Bone marrow (tissue), 2 donors: ENCODE measurements around the gene RAB3GAP2.
"Not testable (repeated sequence)": the region's sequence is repeated elsewhere in the genome, so short reads cannot be mapped to it uniquely, and the experiment has no call there.

Source experiments
- DNase-seq, 2 donors: peaks; one replicate each; lab custom pipeline; 2025; lab: John Stamatoyannopoulos, UW

RAB3GAP2 gene

GRCh38 chr1:220236278-220236677 is 36.0 kb downstream of the RAB3GAP2 start:
- DNase-seq = not testable (repeated sequence)

- DNase-seq = no peak
Measured at GRCh38 chr1:220235462-220235861, 36.8 kb downstream of the RAB3GAP2 start.

GRCh38 chr1:220233927-220234326 is 38.3 kb downstream of the RAB3GAP2 start:
- DNase-seq = no peak

GRCh38 chr1:220229771-220230170 is 42.5 kb downstream of the RAB3GAP2 start:
- no peak for DNase-seq

GRCh38 chr1:220227393-220227792 is 44.9 kb downstream of the RAB3GAP2 start:
- DNase-seq = no peak

- DNase-seq = no peak
Measured at GRCh38 chr1:220226752-220227151, 45.5 kb downstream of the RAB3GAP2 start.

- DNase-seq = no peak
Measured at GRCh38 chr1:220225957-220226356, 46.3 kb downstream of the RAB3GAP2 start.

- DNase-seq = no peak
Measured at GRCh38 chr1:220224611-220225124, 47.6 kb downstream of the RAB3GAP2 start.

- DNase-seq = no peak
Measured at GRCh38 chr1:220224033-220224432, 48.2 kb downstream of the RAB3GAP2 start.

GRCh38 chr1:220222939-220223338 is 49.3 kb downstream of the RAB3GAP2 start:
- DNase-seq = no peak

GRCh38 chr1:220221670-220222069 is 50.6 kb downstream of the RAB3GAP2 start:
- DNase-seq = no peak

- no peak for DNase-seq
Measured at GRCh38 chr1:220221269-220221668, 51.0 kb downstream of the RAB3GAP2 start.

- DNase-seq = not testable (repeated sequence)
Measured at GRCh38 chr1:220220699-220221040, 51.6 kb downstream of the RAB3GAP2 start.

GRCh38 chr1:220219865-220220698 is 52.2 kb downstream of the RAB3GAP2 start:
- no peak for DNase-seq

GRCh38 chr1:220219136-220219442 is 53.2 kb downstream of the RAB3GAP2 start:
- DNase-seq = no peak

- peak in 1 of 2 donors; percentile 27 for DNase-seq
Measured at GRCh38 chr1:220218397-220219135, 53.7 kb downstream of the RAB3GAP2 start.

- DNase-seq = no peak
Measured at GRCh38 chr1:220217383-220217988, 54.8 kb downstream of the RAB3GAP2 start.

GRCh38 chr1:220213382-220213983 is 58.8 kb downstream of the RAB3GAP2 start:
- no peak for DNase-seq

- no peak for DNase-seq
Measured at GRCh38 chr1:220207411-220207810, 64.8 kb downstream of the RAB3GAP2 start.

GRCh38 chr1:220204758-220205157 is 67.5 kb downstream of the RAB3GAP2 start:
- DNase-seq = not testable (repeated sequence)

GRCh38 chr1:220203816-220204215 is 68.4 kb downstream of the RAB3GAP2 start:
- DNase-seq = no peak
